ENCODE measurements around the gene ADGRG7.

Gene ADGRG7

DNA sequence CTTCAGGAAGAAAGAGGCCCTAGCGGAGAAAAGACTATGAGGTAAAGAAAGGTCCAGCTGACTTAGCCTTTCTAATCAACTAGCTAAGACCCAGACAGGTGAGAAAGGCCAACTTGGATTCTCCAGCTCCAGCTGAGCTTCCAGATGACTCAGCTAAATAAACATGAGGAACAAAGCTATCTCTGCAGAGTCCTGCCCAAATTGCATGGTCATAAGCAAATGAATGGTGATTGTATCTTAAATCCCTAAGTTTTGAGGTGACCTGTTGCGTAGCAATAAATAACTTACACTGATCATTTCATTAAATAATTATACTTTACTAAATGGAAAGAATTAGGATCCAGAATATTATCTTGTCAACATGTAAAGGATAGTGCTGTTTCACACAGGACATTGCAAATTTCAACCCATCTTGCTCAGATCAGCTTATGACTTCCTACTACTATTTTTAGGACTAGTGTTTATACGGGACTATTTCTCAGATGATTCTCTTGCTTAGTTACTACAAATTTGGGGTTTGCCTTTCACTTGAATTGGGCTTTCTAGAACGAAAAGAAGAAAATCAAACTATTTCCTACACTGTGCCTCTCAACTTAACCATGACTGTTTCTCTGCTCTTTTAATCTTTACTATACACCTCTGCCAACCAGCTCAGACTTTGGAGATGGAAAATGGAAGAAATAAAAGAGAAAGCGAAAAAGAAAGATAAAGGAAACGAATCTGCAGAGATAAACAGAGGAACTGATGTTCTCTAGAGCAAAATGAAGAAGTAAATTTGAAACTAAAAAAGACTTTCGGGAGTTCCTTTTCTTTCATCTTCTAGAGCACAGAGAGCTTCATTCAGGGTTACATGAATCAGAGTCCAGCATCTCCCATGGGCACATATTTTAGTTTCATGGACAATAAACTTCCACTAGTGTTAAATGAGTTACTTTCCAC lies 6.6 kb upstream of the ADGRG7 start:
- Histone ChIP-seq H3K36me3 (ENCODE audit: insufficient read depth, low read depth, low read length) (no peaks in the 10 kb centered on the region), H3K9me3 (ENCODE audit: insufficient read depth, low read depth, low read length) (no peaks in the 10 kb centered on the region; the same call in 1 of the 2 replicates), H3K9ac (ENCODE audit: low read depth, low read length) (no peak overlapping the region), H3K4me1 (ENCODE audit: insufficient read depth, low read length) (no peaks in the 10 kb centered on the region), H3K4me3 (ENCODE audit: low read length) (no peak overlapping the region), H3K27me3 (ENCODE audit: insufficient read depth, low read length) (no peaks in the 10 kb centered on the region), H3K27ac (ENCODE audit: low read length) (no peak overlapping the region)

DNA sequence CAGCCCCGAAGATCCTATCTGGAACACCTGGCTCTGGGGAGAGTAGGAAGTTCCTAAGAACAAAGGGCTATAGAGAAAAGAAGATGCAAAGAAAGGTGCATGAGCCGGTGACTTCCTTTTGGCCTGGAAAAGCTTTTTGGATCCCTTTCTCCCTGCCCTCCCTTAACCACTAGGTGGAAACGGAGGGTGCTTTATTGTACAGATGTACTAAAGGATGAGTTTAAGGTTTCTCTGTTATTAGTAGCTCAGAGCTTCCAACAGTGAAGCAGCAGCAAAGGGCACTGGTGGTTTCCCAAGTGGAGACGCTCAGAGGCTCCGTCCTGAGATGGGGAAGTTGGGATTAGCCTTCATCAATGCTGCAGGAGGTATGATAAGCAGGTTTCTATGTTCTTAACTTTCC lies 5.9 kb upstream of the ADGRG7 start:
- H3K4me3 ChIP-seq (ENCODE audit: low read length): no peak overlapping the region
- no peak overlapping the region for H3K9ac ChIP-seq (ENCODE audit: low read depth, low read length)
- H3K9me3 ChIP-seq (ENCODE audit: insufficient read depth, low read depth, low read length): no peaks in the 10 kb centered on the region; the same call in 1 of the 2 replicates
- H3K4me1 ChIP-seq (ENCODE audit: insufficient read depth, low read length): no peaks in the 10 kb centered on the region
- no peaks in the 10 kb centered on the region for H3K27me3 ChIP-seq (ENCODE audit: insufficient read depth, low read length)
- no peak overlapping the region for H3K27ac ChIP-seq (ENCODE audit: low read length)
- H3K36me3 ChIP-seq (ENCODE audit: insufficient read depth, low read depth, low read length): no peaks in the 10 kb centered on the region

DNA sequence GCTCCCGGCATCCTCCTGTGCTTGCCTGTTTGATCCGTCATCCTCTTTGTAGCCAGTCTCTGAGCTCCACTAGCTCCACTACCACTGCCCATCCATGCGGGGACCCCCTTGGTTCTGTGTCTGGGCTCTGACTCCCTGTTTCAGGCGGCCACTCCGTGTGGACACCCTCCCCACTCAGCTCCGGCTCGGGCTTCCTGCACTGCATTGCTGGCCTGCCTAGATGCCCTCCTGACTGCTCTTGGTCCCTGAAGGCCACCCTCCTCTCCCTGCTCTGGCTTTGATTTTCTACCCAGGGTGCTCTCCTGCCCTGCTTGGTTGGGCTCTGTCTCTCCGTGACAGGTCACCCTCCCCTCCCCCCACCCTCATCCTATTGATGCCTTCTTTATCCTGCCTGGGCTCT lies 4.0 kb upstream of the ADGRG7 start:
- no peak overlapping the region for H3K4me3 ChIP-seq (ENCODE audit: low read length)
- no peaks in the 10 kb centered on the region for H3K36me3 ChIP-seq (ENCODE audit: insufficient read depth, low read depth, low read length)
- H3K9me3 ChIP-seq (ENCODE audit: insufficient read depth, low read depth, low read length): no peaks in the 10 kb centered on the region; the same call in 1 of the 2 replicates
- H3K9ac ChIP-seq (ENCODE audit: low read depth, low read length): no peak overlapping the region
- no peaks in the 10 kb centered on the region for H3K4me1 ChIP-seq (ENCODE audit: insufficient read depth, low read length)
- H3K27ac ChIP-seq (ENCODE audit: low read length): no peak overlapping the region
- no peaks in the 10 kb centered on the region for H3K27me3 ChIP-seq (ENCODE audit: insufficient read depth, low read length)

DNA sequence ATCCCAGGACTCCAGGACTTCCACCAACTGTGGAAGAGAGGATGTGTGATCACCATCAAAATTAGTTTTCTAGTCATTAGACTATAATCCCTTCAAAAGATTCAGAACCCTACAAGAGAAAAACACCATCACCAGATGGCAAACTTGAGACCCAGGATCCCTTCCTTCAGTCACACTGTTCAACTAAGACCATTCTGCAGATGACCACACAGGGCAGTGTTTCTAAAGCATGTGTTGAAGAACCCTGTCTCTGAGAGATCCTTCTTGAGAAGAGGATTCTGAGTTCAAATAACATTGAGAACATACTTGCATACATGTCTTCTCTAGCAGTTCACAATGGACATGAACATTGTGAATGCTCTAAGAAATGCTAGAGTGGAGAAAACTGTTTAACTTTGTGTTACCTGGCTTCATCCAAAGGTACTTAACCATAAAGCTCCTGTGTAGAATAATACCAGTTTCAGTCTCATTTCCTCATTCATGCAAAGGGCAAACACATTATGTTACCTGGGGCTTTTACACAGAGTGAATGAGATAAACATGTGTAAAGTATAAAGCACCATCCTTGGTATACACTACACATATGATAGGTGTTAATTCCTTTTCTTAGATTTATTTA lies 2.4 kb upstream of the ADGRG7 start:
- Histone ChIP-seq H3K27me3 (ENCODE audit: insufficient read depth, low read length) (no peaks in the 10 kb centered on the region), H3K9ac (ENCODE audit: low read depth, low read length) (no peak overlapping the region), H3K4me3 (ENCODE audit: low read length) (no peak overlapping the region), H3K36me3 (ENCODE audit: insufficient read depth, low read depth, low read length) (no peaks in the 10 kb centered on the region), H3K9me3 (ENCODE audit: insufficient read depth, low read depth, low read length) (no peaks in the 10 kb centered on the region), H3K4me1 (ENCODE audit: insufficient read depth, low read length) (no peaks in the 10 kb centered on the region), H3K27ac (ENCODE audit: low read length) (no peak overlapping the region)

DNA sequence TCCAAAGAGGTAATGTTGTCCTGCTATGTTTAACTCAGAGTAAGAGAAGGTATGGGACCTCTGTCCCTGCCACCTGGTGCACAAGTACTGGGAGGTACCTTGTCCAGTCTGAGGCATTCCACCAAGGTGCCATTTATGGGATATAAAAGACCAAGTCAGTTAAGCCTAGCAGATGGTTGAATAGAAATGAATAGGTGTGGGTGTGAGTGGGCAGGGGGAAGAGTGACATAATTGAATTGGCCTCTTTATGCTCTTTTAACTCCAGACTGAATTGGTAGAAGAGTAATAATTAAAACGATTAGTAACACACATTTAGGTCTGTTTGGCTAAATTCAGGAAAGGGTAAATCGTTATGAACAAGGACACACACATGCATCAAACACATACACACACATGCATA lies 562 bp downstream of the ADGRG7 start:
- no peaks in the 10 kb centered on the region for H3K36me3 ChIP-seq (ENCODE audit: insufficient read depth, low read depth, low read length)
- no peak overlapping the region for H3K9ac ChIP-seq (ENCODE audit: low read depth, low read length)
- no peaks in the 10 kb centered on the region for H3K4me1 ChIP-seq (ENCODE audit: insufficient read depth, low read length)
- H3K27me3 ChIP-seq (ENCODE audit: insufficient read depth, low read length): no peaks in the 10 kb centered on the region
- H3K4me3 ChIP-seq (ENCODE audit: low read length): no peak overlapping the region
- H3K9me3 ChIP-seq (ENCODE audit: insufficient read depth, low read depth, low read length): no peaks in the 10 kb centered on the region
- H3K27ac ChIP-seq (ENCODE audit: low read length): no peak overlapping the region

DNA sequence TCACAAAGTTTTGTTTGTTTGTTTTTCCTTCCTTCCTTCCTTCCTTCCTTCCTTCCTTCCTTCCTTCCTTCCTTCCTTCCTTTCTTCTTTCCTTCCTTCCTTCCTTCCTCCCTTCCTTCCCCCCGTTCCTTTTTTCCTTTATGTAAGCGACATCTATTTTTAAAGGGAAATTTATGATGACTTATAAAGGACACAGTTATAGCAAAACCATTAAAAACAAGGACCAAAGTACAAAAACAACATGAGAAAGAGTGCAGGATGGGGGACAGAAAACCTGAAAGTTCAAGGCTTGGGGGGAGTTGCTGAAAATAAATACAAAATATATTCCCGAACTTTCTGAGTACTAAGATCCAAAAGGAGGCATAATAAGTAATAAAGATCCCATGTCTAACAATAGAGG lies 1.8 kb downstream of the ADGRG7 start:
- no peaks in the 10 kb centered on the region for H3K4me1 ChIP-seq (ENCODE audit: insufficient read depth, low read length)
- no peaks in the 10 kb centered on the region for H3K36me3 ChIP-seq (ENCODE audit: insufficient read depth, low read depth, low read length)
- H3K27me3 ChIP-seq (ENCODE audit: insufficient read depth, low read length): no peaks in the 10 kb centered on the region
- H3K9me3 ChIP-seq (ENCODE audit: insufficient read depth, low read depth, low read length): no peaks in the 10 kb centered on the region
- no peak overlapping the region for H3K4me3 ChIP-seq (ENCODE audit: low read length)
- H3K9ac ChIP-seq (ENCODE audit: low read depth, low read length): no peak overlapping the region
- no peak overlapping the region for H3K27ac ChIP-seq (ENCODE audit: low read length)

DNA sequence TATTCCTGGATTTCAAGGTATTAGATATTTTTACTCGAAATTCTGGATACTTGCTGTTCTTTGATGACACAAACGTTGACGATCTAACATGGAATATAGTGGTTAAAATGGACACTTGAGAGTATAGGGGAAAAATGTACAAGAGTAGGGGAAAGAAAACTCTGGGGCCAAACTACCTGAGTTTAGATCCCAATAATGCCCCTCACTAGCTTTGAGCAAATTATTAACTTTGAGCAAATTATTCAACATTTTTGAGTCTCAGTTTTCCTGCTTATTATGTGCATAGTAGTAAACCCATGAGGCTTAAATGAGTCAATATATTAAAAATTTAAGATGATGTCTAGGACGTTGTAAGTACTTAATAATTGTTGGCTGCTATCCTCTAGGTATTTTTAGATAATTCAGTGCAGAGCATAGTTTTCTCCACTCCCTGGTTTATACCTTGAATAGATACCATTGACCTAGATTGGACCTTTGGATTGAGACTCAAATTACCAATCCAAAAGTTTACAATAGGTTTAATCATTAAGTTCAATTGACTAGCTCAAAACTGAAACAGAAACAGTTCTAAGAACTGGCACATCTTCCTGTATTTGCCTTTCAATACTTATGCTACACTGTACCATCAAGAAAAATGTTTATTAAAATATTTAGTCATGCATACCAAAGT lies 4.5 kb downstream of the ADGRG7 start:
- Histone ChIP-seq H3K27ac (ENCODE audit: low read length) (no peak overlapping the region), H3K9ac (ENCODE audit: low read depth, low read length) (no peak overlapping the region), H3K4me3 (ENCODE audit: low read length) (no peak overlapping the region), H3K4me1 (ENCODE audit: insufficient read depth, low read length) (no peaks in the 10 kb centered on the region), H3K9me3 (ENCODE audit: insufficient read depth, low read depth, low read length) (no peaks in the 10 kb centered on the region), H3K27me3 (ENCODE audit: insufficient read depth, low read length) (no peaks in the 10 kb centered on the region), H3K36me3 (ENCODE audit: insufficient read depth, low read depth, low read length) (no peaks in the 10 kb centered on the region)

DNA sequence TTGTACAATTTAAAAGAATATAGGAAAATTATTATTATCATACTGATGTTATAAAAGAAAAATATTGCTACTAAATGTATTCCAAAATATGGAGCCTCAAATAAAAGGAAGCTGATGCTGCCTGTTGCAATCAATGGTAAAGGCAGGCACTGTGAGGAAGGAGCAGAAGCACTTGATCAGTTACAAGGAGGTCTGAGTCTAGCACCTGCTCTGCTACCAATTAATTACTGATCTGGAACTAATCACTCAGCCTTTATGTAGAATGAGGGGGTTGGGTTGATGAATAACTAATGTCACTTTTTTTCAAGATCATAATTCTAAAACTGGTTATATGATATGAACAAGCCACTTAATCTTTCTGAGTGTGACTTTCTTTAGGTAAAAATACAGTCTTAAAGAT lies 5.5 kb downstream of the ADGRG7 start:
- Histone ChIP-seq H3K36me3 (ENCODE audit: insufficient read depth, low read depth, low read length) (no peaks in the 10 kb centered on the region), H3K9me3 (ENCODE audit: insufficient read depth, low read depth, low read length) (no peaks in the 10 kb centered on the region), H3K4me3 (ENCODE audit: low read length) (no peak overlapping the region), H3K4me1 (ENCODE audit: insufficient read depth, low read length) (no peaks in the 10 kb centered on the region), H3K9ac (ENCODE audit: low read depth, low read length) (no peak overlapping the region), H3K27me3 (ENCODE audit: insufficient read depth, low read length) (no peaks in the 10 kb centered on the region), H3K27ac (ENCODE audit: low read length) (no peak overlapping the region)

DNA sequence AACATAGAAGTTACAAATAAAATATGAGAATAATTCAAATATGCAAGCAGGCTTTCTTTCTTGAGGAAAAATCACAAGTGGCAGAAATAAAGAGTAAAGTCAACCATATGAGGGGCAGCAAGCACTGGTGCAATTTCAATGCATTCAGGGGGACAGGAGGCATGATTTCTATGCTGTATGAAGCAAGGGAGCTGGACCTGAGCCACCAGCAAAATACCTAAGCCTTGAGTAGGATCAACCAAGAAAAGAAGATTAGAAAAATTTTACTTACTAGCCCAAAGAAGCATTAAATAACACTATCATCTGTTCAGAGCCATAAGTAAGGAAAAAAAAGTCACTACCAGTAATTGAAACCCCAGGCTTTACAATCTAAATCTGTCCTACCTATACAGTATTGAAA lies 6.3 kb downstream of the ADGRG7 start:
- Histone ChIP-seq H3K9me3 (ENCODE audit: insufficient read depth, low read depth, low read length) (no peaks in the 10 kb centered on the region), H3K4me3 (ENCODE audit: low read length) (no peak overlapping the region), H3K27me3 (ENCODE audit: insufficient read depth, low read length) (no peaks in the 10 kb centered on the region), H3K27ac (ENCODE audit: low read length) (no peak overlapping the region), H3K9ac (ENCODE audit: low read depth, low read length) (no peak overlapping the region), H3K36me3 (ENCODE audit: insufficient read depth, low read depth, low read length) (no peaks in the 10 kb centered on the region), H3K4me1 (ENCODE audit: insufficient read depth, low read length) (no peaks in the 10 kb centered on the region)

DNA sequence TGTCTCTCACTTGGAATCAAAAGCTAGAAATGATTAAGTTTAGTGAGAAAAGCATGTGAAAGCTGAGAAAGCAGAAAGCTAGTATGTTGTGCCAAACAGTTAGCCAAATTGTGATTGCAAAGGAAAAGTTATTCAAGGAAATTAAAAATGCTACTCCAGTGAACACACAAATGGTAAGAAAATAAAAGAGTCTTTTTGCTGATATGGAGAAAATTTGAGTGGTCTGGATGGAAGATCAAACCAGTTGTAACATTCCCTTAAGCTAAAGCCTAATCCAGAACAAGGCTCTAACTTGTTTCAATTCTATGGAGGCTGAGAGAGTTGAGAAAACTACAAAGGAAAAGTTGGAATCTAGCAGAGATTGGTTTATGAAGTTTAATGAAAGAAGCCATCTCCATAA lies 11.8 kb downstream of the ADGRG7 start:
- Histone ChIP-seq H3K9me3 (ENCODE audit: insufficient read depth, low read depth, low read length) (no peaks in the 10 kb centered on the region), H3K27ac (ENCODE audit: low read length) (no peak overlapping the region), H3K4me1 (ENCODE audit: insufficient read depth, low read length) (no peaks in the 10 kb centered on the region), H3K4me3 (ENCODE audit: low read length) (no peak overlapping the region), H3K36me3 (ENCODE audit: insufficient read depth, low read depth, low read length) (no peaks in the 10 kb centered on the region), H3K27me3 (ENCODE audit: insufficient read depth, low read length) (no peaks in the 10 kb centered on the region), H3K9ac (ENCODE audit: low read depth, low read length) (no peak overlapping the region)

DNA sequence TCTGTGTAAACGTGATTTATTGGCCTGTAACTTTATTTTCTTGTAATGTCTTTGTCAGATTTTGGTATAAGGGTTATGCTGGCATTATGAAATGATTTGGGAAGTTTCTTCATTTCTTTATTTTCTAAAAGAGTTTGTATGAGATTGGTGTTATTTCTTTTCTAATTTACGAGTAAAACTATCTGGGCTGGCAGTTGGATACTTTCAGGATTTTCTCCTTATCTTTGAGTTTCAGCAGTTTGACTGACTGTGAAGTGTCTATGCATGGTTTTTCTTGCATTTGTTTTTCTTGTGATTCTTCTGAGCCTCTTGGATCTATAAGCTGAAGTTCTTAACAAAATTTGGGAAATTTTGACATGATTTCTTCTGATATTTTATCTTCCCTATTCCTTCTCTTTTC lies 18.1 kb downstream of the ADGRG7 start:
- H3K4me3 ChIP-seq (ENCODE audit: low read length): no peak overlapping the region

More for the DNA sequence above, 18.1 kb downstream of the ADGRG7 start:
- no peak overlapping the region for H3K27ac ChIP-seq (ENCODE audit: low read length)
- H3K36me3 ChIP-seq (ENCODE audit: insufficient read depth, low read depth, low read length): no peaks in the 10 kb centered on the region
- H3K9ac ChIP-seq (ENCODE audit: low read depth, low read length): no peak overlapping the region
- no peaks in the 10 kb centered on the region for H3K9me3 ChIP-seq (ENCODE audit: insufficient read depth, low read depth, low read length)
- peaks cover 9% of the 10 kb centered on the region for H3K4me1 ChIP-seq (ENCODE audit: insufficient read depth, low read length)
- no peaks in the 10 kb centered on the region for H3K27me3 ChIP-seq (ENCODE audit: insufficient read depth, low read length)

Data from iPS-20b (cell line).